ENCODE data around the gene FKRP.

Gene FKRP

GRCh38 chr19:46730595-46730994 is 15.3 kb upstream of the FKRP start:
- H3K4me3 ChIP-seq (ENCODE audit: low read depth in 1 of 5, low read length in 5 of 5): no peak overlapping the region
- H3K36me3 ChIP-seq (ENCODE audit: control insufficient read depth in 5 of 5, insufficient read depth in 5 of 5, low read length in 5 of 5): peaks cover 0 to 86% (median 79%) of the 10 kb centered on the region in 5 donors
- peaks cover 2 to 73% (median 35%) of the 10 kb centered on the region in 5 donors for H3K4me1 ChIP-seq (ENCODE audit: control insufficient read depth in 5 of 5, insufficient read depth in 5 of 5, low read length in 5 of 5)
- no peak overlapping the region for H3K9ac ChIP-seq (ENCODE audit: low read length in 5 of 5)
- no peaks in the 10 kb centered on the region for H3K9me3 ChIP-seq (ENCODE audit: control insufficient read depth in 5 of 5, low read length in 5 of 5)
- H3K27ac ChIP-seq (ENCODE audit: low read depth, low read length): no peak overlapping the region
- H3K27me3 ChIP-seq (ENCODE audit: control insufficient read depth in 5 of 5, insufficient read depth in 4 of 5, low read length in 5 of 5): no peaks in the 10 kb centered on the region

- Histone ChIP-seq H3K4me1 (ENCODE audit: control insufficient read depth in 5 of 5, insufficient read depth in 5 of 5, low read length in 5 of 5) (peaks cover 2 to 69% (median 32%) of the 10 kb centered on the region in 5 donors), H3K9ac (ENCODE audit: low read length in 5 of 5) (no peak overlapping the region), H3K36me3 (ENCODE audit: control insufficient read depth in 5 of 5, insufficient read depth in 5 of 5, low read length in 5 of 5) (peaks cover 0 to 81% (median 75%) of the 10 kb centered on the region in 5 donors), H3K9me3 (ENCODE audit: control insufficient read depth in 5 of 5, low read length in 5 of 5) (no peaks in the 10 kb centered on the region), H3K4me3 (ENCODE audit: low read depth in 1 of 5, low read length in 5 of 5) (peak overlapping the region in 1 of 5 donors; percentile 19), H3K27me3 (ENCODE audit: control insufficient read depth in 5 of 5, insufficient read depth in 4 of 5, low read length in 5 of 5) (no peaks in the 10 kb centered on the region), H3K27ac (ENCODE audit: low read depth, low read length) (no peak overlapping the region)
These were observed 14.8 kb upstream of the FKRP start for GRCh38 chr19:46731007-46731501.

GRCh38 chr19:46731584-46731983 is 14.3 kb upstream of the FKRP start:
- peak overlapping the region in 1 of 5 donors; percentile 19 for H3K4me3 ChIP-seq (ENCODE audit: low read depth in 1 of 5, low read length in 5 of 5)

GRCh38 chr19:46732172-46732938 is 13.5 kb upstream of the FKRP start:
- Histone ChIP-seq H3K27me3 (ENCODE audit: control insufficient read depth in 5 of 5, insufficient read depth in 4 of 5, low read length in 5 of 5) (no peaks in the 10 kb centered on the region), H3K4me1 (ENCODE audit: control insufficient read depth in 5 of 5, insufficient read depth in 5 of 5, low read length in 5 of 5) (peaks cover 6 to 66% (median 41%) of the 10 kb centered on the region in 5 donors), H3K27ac (ENCODE audit: low read depth, low read length) (no peak overlapping the region), H3K9me3 (ENCODE audit: control insufficient read depth in 5 of 5, low read length in 5 of 5) (no peaks in the 10 kb centered on the region), H3K9ac (ENCODE audit: low read length in 5 of 5) (peak overlapping the region in 1 of 5 donors; percentile 23), H3K4me3 (ENCODE audit: low read depth in 1 of 5, low read length in 5 of 5) (no peak overlapping the region), H3K36me3 (ENCODE audit: control insufficient read depth in 5 of 5, insufficient read depth in 5 of 5, low read length in 5 of 5) (peaks cover 0 to 78% (median 64%) of the 10 kb centered on the region in 5 donors)

More at GRCh38 chr19:46731584-46731983, 14.3 kb upstream of the FKRP start:
- Histone ChIP-seq H3K9ac (ENCODE audit: low read length in 5 of 5) (no peak overlapping the region), H3K9me3 (ENCODE audit: control insufficient read depth in 5 of 5, low read length in 5 of 5) (no peaks in the 10 kb centered on the region), H3K27me3 (ENCODE audit: control insufficient read depth in 5 of 5, insufficient read depth in 4 of 5, low read length in 5 of 5) (no peaks in the 10 kb centered on the region), H3K36me3 (ENCODE audit: control insufficient read depth in 5 of 5, insufficient read depth in 5 of 5, low read length in 5 of 5) (peaks cover 0 to 78% (median 69%) of the 10 kb centered on the region in 5 donors), H3K27ac (ENCODE audit: low read depth, low read length) (no peak overlapping the region), H3K4me1 (ENCODE audit: control insufficient read depth in 5 of 5, insufficient read depth in 5 of 5, low read length in 5 of 5) (peaks cover 3 to 66% (median 34%) of the 10 kb centered on the region in 5 donors)

GRCh38 chr19:46732966-46733689 is 12.7 kb upstream of the FKRP start:
- H3K27me3 ChIP-seq (ENCODE audit: control insufficient read depth in 5 of 5, insufficient read depth in 4 of 5, low read length in 5 of 5): no peaks in the 10 kb centered on the region
- no peak overlapping the region for H3K4me3 ChIP-seq (ENCODE audit: low read depth in 1 of 5, low read length in 5 of 5)
- H3K9ac ChIP-seq (ENCODE audit: low read length in 5 of 5): no peak overlapping the region
- H3K4me1 ChIP-seq (ENCODE audit: control insufficient read depth in 5 of 5, insufficient read depth in 5 of 5, low read length in 5 of 5): peaks cover 6 to 62% (median 41%) of the 10 kb centered on the region in 5 donors
- H3K27ac ChIP-seq (ENCODE audit: low read depth, low read length): no peak overlapping the region
- H3K9me3 ChIP-seq (ENCODE audit: control insufficient read depth in 5 of 5, low read length in 5 of 5): no peaks in the 10 kb centered on the region
- H3K36me3 ChIP-seq (ENCODE audit: control insufficient read depth in 5 of 5, insufficient read depth in 5 of 5, low read length in 5 of 5): peaks cover 0 to 78% (median 69%) of the 10 kb centered on the region in 5 donors

- H3K4me1 ChIP-seq (ENCODE audit: control insufficient read depth in 5 of 5, insufficient read depth in 5 of 5, low read length in 5 of 5): peaks cover 6 to 59% (median 44%) of the 10 kb centered on the region in 5 donors
- no peak overlapping the region for H3K27ac ChIP-seq (ENCODE audit: low read depth, low read length)
These were observed 12.1 kb upstream of the FKRP start for GRCh38 chr19:46733690-46734292.

GRCh38 chr19:46736531-46737297 is 9.1 kb upstream of the FKRP start:
- no peak overlapping the region for H3K9ac ChIP-seq (ENCODE audit: low read length in 5 of 5)
- peaks cover 7 to 58% (median 53%) of the 10 kb centered on the region in 5 donors for H3K4me1 ChIP-seq (ENCODE audit: control insufficient read depth in 5 of 5, insufficient read depth in 5 of 5, low read length in 5 of 5)
- H3K4me3 ChIP-seq (ENCODE audit: low read depth in 1 of 5, low read length in 5 of 5): no peak overlapping the region
- peak overlapping the region; percentile 50 for H3K27ac ChIP-seq (ENCODE audit: low read depth, low read length)
- peaks cover 0 to 53% (median 47%) of the 10 kb centered on the region in 5 donors for H3K36me3 ChIP-seq (ENCODE audit: control insufficient read depth in 5 of 5, insufficient read depth in 5 of 5, low read length in 5 of 5)
- no peaks in the 10 kb centered on the region for H3K9me3 ChIP-seq (ENCODE audit: control insufficient read depth in 5 of 5, low read length in 5 of 5)
- H3K27me3 ChIP-seq (ENCODE audit: control insufficient read depth in 5 of 5, insufficient read depth in 4 of 5, low read length in 5 of 5): no peaks in the 10 kb centered on the region

More at GRCh38 chr19:46733690-46734292, 12.1 kb upstream of the FKRP start:
- Histone ChIP-seq H3K9ac (ENCODE audit: low read length in 5 of 5) (no peak overlapping the region), H3K4me3 (ENCODE audit: low read depth in 1 of 5, low read length in 5 of 5) (no peak overlapping the region), H3K36me3 (ENCODE audit: control insufficient read depth in 5 of 5, insufficient read depth in 5 of 5, low read length in 5 of 5) (peaks cover 0 to 77% (median 69%) of the 10 kb centered on the region in 5 donors), H3K27me3 (ENCODE audit: control insufficient read depth in 5 of 5, insufficient read depth in 4 of 5, low read length in 5 of 5) (no peaks in the 10 kb centered on the region), H3K9me3 (ENCODE audit: control insufficient read depth in 5 of 5, low read length in 5 of 5) (no peaks in the 10 kb centered on the region)

- H3K27ac ChIP-seq (ENCODE audit: low read depth, low read length): peak overlapping the region; percentile 50
- H3K9ac ChIP-seq (ENCODE audit: low read length in 5 of 5): no peak overlapping the region
- no peaks in the 10 kb centered on the region for H3K9me3 ChIP-seq (ENCODE audit: control insufficient read depth in 5 of 5, low read length in 5 of 5)
- H3K36me3 ChIP-seq (ENCODE audit: control insufficient read depth in 5 of 5, insufficient read depth in 5 of 5, low read length in 5 of 5): peaks cover 0 to 48% (median 45%) of the 10 kb centered on the region in 5 donors
- no peak overlapping the region for H3K4me3 ChIP-seq (ENCODE audit: low read depth in 1 of 5, low read length in 5 of 5)
- peaks cover 7 to 57% (median 51%) of the 10 kb centered on the region in 5 donors for H3K4me1 ChIP-seq (ENCODE audit: control insufficient read depth in 5 of 5, insufficient read depth in 5 of 5, low read length in 5 of 5)
- H3K27me3 ChIP-seq (ENCODE audit: control insufficient read depth in 5 of 5, insufficient read depth in 4 of 5, low read length in 5 of 5): no peaks in the 10 kb centered on the region
These were observed 8.6 kb upstream of the FKRP start for GRCh38 chr19:46737298-46737654.

GRCh38 chr19:46737761-46738171 is 8.1 kb upstream of the FKRP start:
- H3K27me3 ChIP-seq (ENCODE audit: control insufficient read depth in 5 of 5, insufficient read depth in 4 of 5, low read length in 5 of 5): no peaks in the 10 kb centered on the region
- H3K9me3 ChIP-seq (ENCODE audit: control insufficient read depth in 5 of 5, low read length in 5 of 5): no peaks in the 10 kb centered on the region
- no peak overlapping the region for H3K27ac ChIP-seq (ENCODE audit: low read depth, low read length)
- no peak overlapping the region for H3K4me3 ChIP-seq (ENCODE audit: low read depth in 1 of 5, low read length in 5 of 5)
- peaks cover 7 to 55% (median 46%) of the 10 kb centered on the region in 5 donors for H3K4me1 ChIP-seq (ENCODE audit: control insufficient read depth in 5 of 5, insufficient read depth in 5 of 5, low read length in 5 of 5)
- H3K36me3 ChIP-seq (ENCODE audit: control insufficient read depth in 5 of 5, insufficient read depth in 5 of 5, low read length in 5 of 5): peaks cover 0 to 43% (median 40%) of the 10 kb centered on the region in 5 donors
- no peak overlapping the region for H3K9ac ChIP-seq (ENCODE audit: low read length in 5 of 5)
